GM19455 (cell line): ENCODE data around the gene ST6GALNAC1.
"Not testable (repeated sequence)": the region's sequence is repeated elsewhere in the genome, so short reads cannot be mapped to it uniquely, and the experiment has no call there.

Experiments
- ATAC-seq: cut with Tn5 transposase; IDR thresholded peaks from one replicate; pipeline ENCODE4 v1.9.1; 2021; ENCODE audit not compliant: unreplicated experiment

ST6GALNAC1 gene

DNA sequence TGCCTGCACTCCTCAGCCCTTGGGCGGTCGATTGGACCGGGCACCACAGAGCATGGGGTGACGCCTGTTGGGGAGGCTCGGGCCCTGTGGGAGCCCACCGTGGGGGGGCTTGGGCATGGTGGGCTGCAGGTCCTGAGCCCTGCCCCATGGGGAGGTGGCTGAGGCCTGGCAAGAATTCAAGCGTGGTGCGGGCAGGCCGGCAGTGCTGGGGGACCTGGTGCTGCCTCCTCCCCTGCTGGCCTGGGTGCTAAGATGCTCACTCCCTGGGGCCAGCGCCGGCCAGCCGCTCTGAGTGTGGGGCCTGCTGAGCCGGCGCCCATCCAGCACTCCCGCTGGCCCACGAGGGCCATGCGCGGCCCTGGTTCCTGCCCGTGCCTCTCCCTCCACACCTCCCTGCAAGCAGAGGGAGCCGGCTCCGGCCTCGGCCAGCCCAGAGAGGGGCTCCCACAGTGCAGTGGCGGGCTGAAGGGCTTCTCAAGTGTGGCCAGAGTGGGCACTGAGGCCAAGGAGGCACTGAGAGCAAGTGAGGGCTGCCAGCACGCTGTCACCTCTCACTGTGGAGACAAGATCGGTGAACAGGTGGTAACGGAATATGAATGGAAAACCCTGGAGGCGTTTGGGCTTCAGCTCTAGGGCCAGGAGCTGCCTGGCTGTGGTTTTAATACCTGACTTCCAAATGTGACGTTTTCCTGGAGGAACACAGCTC lies 28.5 kb downstream of the ST6GALNAC1 start:
- ATAC-seq = no peak

DNA sequence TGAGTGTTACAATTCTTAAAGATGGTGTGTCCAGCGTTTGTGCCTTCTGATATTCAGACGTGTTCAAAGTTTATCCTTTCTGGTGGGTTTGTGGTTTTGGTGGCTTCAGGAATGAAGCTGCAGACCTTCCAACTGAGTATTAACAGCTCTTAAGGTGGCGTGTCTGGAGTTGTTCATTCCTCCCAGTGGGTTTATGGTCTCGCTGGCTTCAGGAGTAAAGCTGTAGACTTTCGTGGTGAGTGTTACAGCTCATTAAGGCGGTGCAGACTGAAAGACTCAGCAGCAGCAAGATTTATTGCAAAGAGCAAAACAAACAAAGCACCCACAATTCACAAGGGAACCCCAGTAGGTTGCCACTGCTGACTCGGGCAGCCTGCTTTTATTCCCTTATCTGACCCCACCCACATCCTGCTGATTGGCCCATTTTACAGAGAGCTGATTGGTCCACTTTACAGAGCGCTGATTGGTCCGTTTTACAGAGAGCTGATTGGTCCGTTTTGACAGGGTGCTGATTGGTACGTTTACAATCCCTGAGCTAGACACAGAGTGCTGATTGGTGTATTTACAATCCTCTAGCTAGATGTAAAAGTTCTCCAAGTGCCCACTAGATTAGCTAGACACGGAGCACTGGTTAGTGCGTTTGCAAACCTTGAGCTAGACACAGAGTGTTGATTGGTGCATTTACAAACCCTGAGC lies 29.3 kb downstream of the ST6GALNAC1 start:
- not testable (repeated sequence) for ATAC-seq

DNA sequence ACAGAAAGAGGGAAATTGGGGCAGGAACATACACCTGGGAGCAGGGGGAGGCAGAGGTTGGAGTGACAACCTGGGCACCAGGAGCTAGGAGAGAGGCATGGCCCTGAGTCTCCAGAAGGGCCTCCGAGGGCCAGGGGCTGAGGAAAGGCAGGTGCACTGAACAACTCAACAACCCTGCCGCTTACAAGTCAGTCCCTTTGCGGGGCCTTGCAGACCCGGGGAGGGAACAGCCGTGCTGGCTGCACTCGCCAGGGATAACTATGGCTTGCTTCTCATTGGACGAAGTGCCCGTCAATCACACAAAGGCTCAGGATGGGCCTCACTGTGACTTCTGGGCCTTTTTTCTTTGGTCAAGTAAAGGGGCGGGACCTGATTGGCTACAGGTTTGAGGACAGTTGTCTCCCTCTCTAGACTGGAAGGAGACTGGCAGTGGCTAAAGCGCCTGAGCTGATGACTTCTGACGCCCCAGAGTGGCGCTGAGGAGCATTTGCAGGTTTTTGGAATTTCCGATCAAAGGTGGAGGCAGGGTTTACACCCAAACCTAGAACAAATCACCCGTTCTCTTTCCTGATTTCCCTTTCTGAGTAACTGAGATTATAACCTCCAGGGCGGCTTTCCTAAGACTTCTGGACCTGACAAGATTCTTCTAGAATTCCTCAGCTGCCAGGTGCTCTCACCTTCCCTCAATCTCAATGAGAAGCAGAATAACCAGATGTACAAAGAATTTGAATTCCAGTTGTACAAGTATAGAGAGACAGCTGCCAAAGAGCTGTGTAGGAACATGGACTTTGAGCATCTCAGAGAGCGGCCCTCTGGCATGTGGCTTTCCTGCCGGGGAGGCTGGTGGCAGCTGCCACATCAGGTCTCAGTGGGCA lies 30.3 kb downstream of the ST6GALNAC1 start:
- ATAC-seq = no peak

DNA sequence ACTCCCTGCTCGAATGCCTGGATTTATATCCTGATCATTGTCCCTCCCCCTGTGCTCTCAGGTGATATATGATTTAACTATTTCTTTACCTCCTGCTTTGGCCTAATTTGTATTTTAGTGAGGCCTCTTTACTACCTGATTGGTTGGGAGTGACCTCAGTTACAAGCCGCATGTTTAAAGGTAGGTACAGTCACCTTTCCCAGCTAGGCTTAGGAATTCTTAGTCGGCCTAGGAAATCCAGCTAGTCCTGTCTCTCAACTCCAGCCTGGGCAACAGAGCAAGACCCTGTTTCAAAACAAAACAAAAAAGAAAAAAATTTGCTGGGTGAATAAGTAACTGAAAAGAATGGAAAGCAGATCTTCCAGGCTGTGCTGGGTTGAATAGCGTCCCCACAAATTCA lies 31.1 kb downstream of the ST6GALNAC1 start:
- no peak for ATAC-seq

DNA sequence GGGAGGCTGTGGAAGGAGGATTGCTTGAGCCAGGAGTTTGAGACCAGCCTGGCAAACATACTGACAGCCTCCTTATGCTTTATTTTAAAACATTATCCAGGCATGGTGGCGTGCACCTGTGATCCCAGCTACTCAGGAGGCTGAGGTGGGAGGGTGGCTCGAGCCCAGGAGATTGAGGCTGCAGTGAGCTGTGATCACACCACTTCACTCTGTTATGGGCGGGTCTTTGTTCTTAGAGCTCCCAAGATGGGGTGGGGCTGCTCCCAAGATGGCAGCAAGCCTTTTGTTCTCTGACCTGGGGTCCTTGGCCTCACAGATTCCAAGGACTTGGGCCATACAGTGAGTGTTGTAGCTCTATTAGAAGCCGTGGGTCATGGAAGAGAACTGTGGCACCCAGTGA lies 31.8 kb downstream of the ST6GALNAC1 start:
- ATAC-seq = no peak

DNA sequence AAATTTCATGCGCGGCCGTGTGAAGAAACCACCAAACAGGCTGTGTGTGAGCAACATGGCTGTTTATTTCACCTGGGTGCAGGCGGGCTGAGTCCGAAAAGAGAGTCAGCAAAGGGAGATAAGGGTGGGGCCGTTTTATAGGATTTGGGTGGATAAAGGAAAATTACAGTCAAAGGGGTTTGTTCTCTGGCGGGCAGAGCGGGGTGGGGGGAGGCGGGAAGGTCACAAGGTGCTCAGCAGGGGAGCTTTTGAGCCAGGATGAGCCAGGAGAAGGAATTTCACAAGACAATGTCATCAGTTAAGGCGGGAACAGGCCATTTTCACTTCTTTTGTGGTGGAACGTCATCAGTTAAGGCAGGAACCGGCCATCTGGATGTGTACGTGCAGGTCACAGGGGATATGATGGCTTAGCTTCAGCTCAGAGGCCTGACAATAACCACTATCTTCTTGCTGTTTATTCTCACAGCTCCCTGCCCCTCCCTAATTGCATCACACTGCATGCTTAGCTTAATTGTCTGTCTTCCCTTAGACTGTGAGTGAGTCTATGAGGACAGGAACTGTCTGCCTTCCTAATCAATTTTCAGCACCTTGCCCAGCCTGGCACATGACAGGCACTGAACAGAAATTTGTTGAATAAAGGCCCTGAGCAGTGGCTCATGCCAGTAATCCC lies 32.3 kb downstream of the ST6GALNAC1 start:
- ATAC-seq = not testable (repeated sequence)

DNA sequence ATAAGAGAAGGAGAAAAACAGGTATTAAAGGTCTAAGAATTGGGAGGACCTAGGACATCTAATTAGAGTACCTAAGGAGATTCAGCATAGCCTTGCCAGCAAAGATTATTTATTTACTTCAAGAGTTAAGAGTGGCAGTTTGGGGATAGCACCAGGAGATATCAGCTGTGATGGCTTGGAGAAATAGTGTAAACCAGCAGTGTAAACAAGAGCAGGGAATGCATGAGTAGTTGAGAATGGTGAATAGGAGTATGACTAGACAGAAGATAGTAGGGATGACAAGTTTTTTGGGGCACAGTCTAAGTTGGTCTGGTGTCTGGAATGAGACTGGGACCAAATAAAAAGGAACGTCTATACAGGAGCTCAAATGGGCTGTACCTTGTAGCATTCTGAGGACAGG lies 36.9 kb downstream of the ST6GALNAC1 start:
- ATAC-seq = not testable (repeated sequence)

DNA sequence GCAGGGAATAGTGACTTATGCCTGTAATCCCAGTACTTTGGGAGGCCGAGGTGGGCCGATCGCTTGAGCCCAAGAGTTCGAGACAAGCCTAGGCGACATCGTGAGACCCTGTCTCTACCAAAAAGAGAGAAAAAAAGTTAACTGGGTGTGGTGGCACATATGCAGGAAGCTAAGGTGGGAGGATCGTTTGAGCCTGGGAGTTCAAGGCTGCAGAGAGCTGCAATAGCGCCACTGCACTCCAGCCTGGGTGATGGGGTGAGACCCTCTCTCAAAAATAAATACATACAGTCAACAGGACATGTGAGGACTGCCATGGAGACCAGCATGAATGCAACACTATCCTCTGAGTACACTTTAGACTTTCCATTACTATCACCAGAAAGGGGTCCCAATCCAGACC lies 42.5 kb downstream of the ST6GALNAC1 start:
- ATAC-seq = no peak

DNA sequence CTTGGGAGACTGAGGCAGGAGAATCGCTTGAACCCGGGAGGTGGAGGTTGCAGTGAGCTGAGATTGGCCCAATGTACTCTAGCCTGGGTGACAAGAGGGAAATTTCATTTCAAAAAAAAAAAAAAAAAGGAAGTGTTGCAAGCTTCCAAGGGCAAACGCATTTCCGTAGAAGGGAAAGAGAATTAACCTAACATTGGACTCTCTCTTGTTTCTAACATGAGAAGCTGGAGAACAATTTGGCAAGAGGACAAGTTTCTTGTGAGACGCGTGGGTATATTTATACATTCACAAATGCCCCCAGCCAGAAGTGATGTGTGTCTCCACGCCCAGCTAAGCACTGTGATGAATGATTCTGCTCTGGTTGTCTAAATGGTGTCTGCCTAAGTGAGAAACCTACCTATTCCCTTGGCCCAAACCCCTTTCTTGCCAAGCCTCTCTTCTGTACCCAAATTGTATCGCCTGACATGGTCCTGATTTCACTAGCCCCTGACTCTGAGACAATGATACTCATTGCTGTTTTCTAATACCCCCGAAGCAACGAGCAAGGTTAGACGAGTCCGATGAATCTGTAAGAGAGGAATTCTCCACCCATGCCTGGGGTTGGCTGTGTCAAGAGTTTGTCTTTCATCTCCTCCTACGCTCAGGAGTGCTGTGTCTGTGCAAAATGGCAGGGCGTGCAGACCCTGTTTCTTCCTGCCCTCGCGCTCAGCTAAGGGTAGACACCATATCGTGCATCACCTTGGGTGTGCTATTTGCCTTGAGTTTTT lies 43.7 kb downstream of the ST6GALNAC1 start:
- ATAC-seq = no peak

DNA sequence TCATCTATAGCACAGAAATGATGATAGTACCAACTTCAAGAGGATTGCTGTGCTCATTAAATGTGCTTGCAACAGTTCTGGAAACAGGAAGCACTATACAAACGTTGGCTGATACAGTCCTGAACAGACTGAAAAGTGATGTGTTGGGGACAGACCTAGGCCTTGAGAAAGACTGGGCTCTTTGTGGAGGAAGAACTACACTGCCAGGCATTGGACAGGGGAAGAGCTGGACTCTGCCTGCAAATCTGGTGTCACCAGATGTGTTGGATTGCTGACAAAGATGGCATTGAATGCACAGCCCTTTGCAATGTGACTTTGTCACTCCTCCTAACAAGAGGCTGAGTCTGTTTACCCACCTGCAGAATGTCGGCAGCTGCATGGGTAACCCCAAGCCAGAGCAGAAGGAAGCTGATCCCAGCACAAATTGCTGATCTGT lies 45.5 kb downstream of the ST6GALNAC1 start:
- no peak for ATAC-seq

DNA sequence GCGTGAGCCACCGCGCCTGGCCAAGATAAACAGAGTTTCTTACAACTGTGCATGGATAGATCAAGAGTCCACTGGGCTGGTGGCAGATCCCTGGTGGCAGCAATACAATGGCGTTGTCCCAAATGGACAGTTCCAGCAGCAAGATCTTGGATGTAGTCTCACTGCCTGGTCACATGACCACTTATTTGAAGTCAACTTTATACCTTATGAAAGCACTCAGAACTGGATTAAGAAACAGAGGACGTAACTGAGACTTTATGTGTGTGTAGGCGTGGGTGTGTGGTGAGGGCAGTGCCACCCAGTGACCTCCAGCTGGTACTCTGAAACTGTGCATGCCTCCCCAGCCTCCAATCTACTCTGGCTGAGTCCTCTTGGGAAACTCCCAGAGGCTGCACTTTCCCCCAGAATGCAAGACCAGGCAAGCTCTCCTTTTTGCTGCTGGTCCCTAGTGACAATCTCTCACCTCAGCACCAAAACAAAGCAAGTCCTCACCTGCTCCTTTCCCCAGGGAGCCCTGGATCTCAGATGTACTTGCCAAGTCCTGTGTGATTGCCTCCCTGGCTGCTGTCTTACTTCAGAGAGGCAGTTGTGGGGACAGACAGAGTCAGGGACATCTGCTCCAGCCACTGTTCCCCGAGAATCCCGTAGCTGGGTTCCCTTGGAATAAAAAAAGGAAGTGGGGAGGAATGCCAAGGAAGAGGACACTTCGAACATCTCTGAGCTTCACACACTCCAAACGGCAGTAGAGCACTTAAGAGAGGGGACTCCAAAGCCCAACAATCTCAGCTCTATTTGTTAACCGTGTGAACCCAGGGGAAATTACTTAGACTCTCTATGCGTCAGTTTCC lies 46.2 kb downstream of the ST6GALNAC1 start:
- ATAC-seq = no peak

DNA sequence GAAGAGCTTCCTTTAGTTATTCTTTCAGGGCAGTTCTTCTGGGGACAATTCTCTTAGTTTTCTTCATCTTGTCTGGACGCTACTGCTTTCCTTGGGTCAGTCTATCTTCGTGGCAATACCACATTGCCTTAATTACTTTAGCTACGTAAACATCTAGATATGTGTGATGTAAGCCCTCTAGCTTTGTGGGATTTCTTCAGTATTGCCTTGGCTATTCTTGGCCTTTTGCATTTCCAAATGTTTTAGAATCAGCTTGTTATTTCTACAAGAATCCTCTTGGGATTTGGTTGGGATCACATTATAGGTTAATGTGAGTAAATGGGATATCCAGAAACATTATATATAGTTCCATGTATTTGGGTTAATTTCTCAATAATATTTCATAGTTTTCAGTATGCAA lies 48.9 kb downstream of the ST6GALNAC1 start:
- ATAC-seq = no peak

DNA sequence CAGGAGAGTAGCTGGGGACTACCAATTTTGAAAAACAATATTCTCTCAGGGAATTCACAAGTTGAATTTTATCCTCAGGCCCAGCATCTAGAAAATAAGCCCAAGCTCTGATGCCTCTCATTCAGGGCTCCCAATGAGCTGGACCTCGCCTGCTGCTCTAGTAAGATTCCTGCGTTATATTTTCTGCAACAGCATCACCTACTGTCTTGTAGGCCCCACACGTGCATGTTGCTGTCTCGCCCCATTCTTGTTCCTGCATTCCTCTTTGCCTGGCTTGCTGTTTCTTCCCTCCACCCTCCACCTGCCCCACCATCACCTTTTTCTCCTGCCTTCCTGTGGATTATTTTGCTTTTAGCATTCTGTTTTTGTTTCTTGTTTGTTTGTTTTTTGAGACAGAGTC lies 49.6 kb downstream of the ST6GALNAC1 start:
- ATAC-seq = no peak

DNA sequence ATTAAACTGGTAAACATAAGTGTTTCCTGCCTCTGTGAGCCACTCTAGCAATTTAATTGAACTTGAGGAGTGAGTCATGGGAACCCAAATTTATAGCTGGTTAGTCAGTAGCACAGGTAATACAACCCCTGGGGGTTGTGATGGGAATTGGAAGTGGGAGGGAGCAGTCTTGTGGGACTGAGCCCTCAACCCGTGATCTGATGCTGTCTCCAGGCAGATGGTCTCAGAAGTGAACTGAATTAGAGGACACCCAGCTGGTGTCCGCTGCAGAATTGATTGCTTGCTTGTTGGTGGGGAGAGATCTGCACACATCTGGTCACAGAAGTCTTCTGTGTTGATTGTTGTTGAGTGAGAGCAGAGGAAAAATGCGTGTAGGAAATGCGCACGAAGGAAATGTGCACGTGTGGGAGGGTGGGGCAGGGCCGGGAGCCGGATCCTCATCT lies 50.2 kb downstream of the ST6GALNAC1 start:
- no peak for ATAC-seq

DNA sequence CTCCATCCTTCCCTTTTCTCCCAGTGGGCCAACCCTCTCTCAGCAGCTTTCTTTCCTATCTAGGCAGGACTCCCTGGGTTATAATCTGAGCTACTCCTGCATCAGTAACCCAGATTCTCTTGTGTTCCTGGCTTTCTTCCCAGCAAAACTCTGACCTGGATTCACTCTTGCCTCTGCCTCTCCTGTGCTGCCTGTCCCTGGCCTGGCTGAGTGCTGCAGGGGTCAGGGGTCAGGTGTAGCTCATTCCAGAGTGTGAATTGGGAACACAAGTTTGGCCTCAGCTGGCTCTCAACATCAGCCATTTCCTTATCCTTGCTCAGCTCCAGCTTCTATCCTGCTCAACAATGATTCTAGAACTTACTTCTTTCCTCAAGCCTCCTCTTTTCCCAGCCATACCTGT lies 55.4 kb downstream of the ST6GALNAC1 start:
- no peak for ATAC-seq

DNA sequence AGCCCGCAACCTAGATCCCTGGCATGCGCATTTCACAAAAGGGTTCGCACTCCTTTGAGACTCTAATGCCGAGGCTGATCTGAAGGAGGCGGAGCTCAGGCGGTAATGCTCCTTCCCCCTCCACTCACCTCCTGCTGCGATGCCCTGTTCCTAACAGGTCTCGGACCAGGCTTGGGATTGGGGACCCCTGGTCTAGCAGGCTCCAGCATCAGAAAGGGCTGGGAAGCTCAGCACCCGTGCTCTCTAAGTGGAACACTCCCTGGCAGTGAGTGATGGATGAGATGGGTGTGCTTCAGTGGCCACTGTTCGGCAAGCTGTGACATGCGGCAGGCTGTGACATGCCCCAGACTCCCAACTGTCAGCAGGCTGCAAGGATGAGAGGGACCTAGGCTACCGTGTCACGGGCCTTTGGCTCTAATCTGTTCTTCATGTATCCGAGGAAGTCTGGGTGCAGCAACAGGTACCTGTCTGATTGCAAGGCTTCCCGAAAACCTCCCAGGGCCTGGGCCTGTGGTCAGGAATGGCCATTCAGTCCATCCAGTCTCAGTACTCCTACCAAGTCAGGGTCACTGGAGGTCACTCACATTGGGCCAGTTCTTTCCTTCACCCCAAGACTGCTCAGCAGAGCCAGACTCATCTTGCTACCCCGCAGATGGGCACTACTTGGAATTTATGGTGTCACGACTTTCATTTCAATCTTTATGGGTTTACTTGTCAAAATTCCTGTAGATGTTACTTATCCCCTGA lies 56.6 kb downstream of the ST6GALNAC1 start:
- ATAC-seq = no peak

DNA sequence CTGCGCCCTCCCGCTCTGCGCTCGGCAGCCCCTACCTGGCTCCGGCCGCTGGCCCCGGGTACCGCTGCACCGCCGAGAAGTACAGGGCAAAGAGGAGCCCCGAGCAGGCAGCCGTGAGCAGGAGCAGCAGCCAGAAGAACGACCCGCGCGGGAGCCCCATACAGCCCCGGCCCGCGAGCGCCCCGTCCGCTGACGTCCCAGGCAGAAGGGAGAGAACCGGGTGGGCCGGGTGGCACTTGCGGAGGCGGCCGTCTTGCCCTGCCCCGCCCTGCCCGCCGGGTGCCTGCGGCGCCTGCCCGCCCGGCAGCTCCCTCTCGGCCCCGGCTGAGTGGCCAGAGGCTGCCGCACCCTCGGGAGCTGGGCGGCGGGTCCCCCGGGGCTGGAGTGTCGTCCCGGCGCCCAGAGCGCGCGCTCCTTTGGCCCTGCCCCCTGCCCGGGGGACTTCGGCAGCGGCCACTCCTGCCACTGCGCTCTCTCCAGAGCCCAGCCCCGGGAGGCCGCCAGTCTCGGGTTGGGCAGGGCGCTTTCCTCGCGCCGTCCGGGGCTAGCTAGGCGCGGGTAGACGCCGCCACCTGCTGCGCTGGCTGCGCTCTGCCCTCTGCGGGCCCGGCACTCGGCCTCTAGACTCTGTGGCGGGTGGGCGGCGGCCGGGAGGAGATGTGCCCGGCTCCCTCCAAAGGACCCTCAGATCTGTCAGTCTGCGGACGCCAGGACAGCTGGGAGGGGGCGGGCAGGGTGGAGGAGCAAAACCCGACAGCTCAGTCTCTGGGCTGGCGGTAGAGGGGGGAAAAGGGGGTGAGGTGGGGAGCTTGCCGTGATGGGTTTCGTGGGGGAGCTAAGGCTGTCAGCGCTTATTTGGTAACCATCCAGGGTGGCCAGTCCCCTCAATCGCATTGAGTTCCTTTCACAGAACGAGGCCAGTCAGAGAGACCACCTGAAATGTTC lies 57.6 kb downstream of the ST6GALNAC1 start, which contains the start of gene ST6GALNAC2:
ST6GALNAC2 (minus strand) TSS at position 212 of the 945 bp plus-strand sequence; CDS start at position 160, 52 bp downstream.
- ATAC-seq = no peak
